K562 (cell line): ENCODE data around the gene ADM2. TPM values are rescaled to one million over a fixed set of nuclear protein-coding genes. Genes with fewer than 3 reads are reported as not detected.
A peak's percentile ranks its signal among the peaks of the same experiment; 100 is the strongest.

Experiments used
- ARHGAP35 ChIP-seq: fragments of 450-650 bp; IDR thresholded peaks from 2 replicates; pipeline ENCODE4 v1.6.1; 2018; ENCODE audit not compliant: partially characterized antibody
- CAMTA2 ChIP-seq: fragments of 250-450 bp; sonication (Bioruptor Pico); conservative IDR thresholded peaks from 2 replicates; pipeline ENCODE4 v1.5.1; 2022
- CSDE1 ChIP-seq, 2 experiments: fragments of 450-650 bp; IDR thresholded peaks; 2 replicates each; pipeline ENCODE4 v1.6.1; 2016; ENCODE audit warnings: mild to moderate bottlenecking in 1 of 2
- FOXK1 ChIP-seq: sonication (generic); formaldehyde crosslinking; IDR thresholded peaks from 2 replicates; pipeline ENCODE4 v1.8.0; 2022; ENCODE audit warnings: missing genetic modification reagents, mild to moderate bottlenecking, borderline replicate concordance
- GATAD2B ChIP-seq: fragments of 450-650 bp; IDR thresholded peaks from 2 replicates; pipeline ENCODE4 v1.6.1; 2017; ENCODE audit warnings: mild to moderate bottlenecking, borderline replicate concordance
- HNRNPUL1 ChIP-seq: fragments of 200-400 bp; formaldehyde crosslinking; IDR thresholded peaks from 2 replicates; pipeline ENCODE4 v1.6.1; 2017; ENCODE audit warnings: low read length
- PHF8 ChIP-seq: fragments of 200-600 bp; sonication (generic); IDR thresholded peaks from 2 replicates; pipeline ENCODE4 v1.6.1; 2012; ENCODE audit warnings: mixed run types, mild to moderate bottlenecking, inconsistent platforms, low read length, moderate library complexity, borderline replicate concordance
- PHTF2 ChIP-seq: fragments of 250-450 bp; sonication (Bioruptor Pico); IDR thresholded peaks from 2 replicates; pipeline ENCODE4 v1.5.0; 2021; ENCODE audit warnings: mild to moderate bottlenecking
- POLR2AphosphoS2 ChIP-seq: IDR thresholded peaks from 2 replicates; pipeline ENCODE4 v1.6.1; 2012; ENCODE audit warnings: low read length, improper control_type of control experiment
- POLR3A ChIP-seq: IDR thresholded peaks from 2 replicates; pipeline ENCODE4 v1.6.1; 2011; ENCODE audit warnings: borderline replicate concordance, mild to moderate bottlenecking, moderate library complexity; ENCODE audit not compliant: insufficient read length, insufficient read depth; ENCODE audit errors: extremely low read depth
- SMARCB1 ChIP-seq: IDR thresholded peaks from 2 replicates; pipeline ENCODE4 v1.6.1; 2011; ENCODE audit warnings: improper control_type of control experiment, low read depth; ENCODE audit not compliant: insufficient read length
- SREBF1 ChIP-seq: fragments of 150-350 bp; IDR thresholded peaks from 2 replicates; pipeline ENCODE4 v1.6.1; 2014; ENCODE audit warnings: antibody characterized with exemption, low read depth, low read length, borderline replicate concordance
- ZC3H4 ChIP-seq: sonication (generic); formaldehyde crosslinking; IDR thresholded peaks from 2 replicates; pipeline ENCODE4 v1.9.0; 2021; ENCODE audit warnings: missing genetic modification reagents, borderline replicate concordance
- ZKSCAN8 ChIP-seq: fragments of 200-800 bp; sonication (Bioruptor generic); IDR thresholded peaks from 2 replicates; pipeline ENCODE4 v1.6.1; 2016; ENCODE audit warnings: missing genetic modification characterization, missing compliant biosample characterization
- ZNF24 ChIP-seq: fragments of 450-650 bp; IDR thresholded peaks from 2 replicates; pipeline ENCODE4 v1.6.1; 2016
- polyA plus RNA-seq, 8 experiments: library from polyadenylated mRNA; depleted of rRNA in 4 of 8; stranded (reverse) in 5 of 8; unstranded in 3 of 8; fragments of >200 nt; fragmentation: Nextera tagmentation in 2 of 8; fragmentation: Illumina TruSeq in 1 of 8; extraction: Ambion mirVana in 2 of 8; extraction: Trizol in 1 of 8; gene quantifications; 2 replicates each; pipeline versions ENCODE4 v1.2.1 to v1.2.3, GENCODE V29; 2011 to 2014; ENCODE audit warnings: inconsistent platforms in 1 of 8, missing spikeins in 1 of 8
- total RNA-seq, 7 experiments: library from RNA; depleted of rRNA in 6 of 7; stranded (reverse); fragments of >200 nt in 6 of 7; fragmentation: Illumina TruSeq in 2 of 7; extraction: Trizol in 2 of 7; gene quantifications; 2 replicates each; pipeline versions ENCODE4 v1.2.1 to v1.2.3, GENCODE V29; 2011 to 2021; ENCODE audit warnings: low replicate concordance in 1 of 7
- TF ChIP-seq, protein P1 (sequence below): fragments of 450-650 bp; IDR thresholded peaks from 2 replicates; pipeline ENCODE4 v1.6.1; 2017; ENCODE audit warnings: antibody characterized with exemption
- TF ChIP-seq, protein P2 (sequence below), 2 experiments: IDR thresholded peaks in 1 of 2; conservative IDR thresholded peaks in 1 of 2; 2 replicates each; pipeline ENCODE4 v1.6.1; 2016; ENCODE audit warnings: low read depth in 2 of 2, mild to moderate bottlenecking in 1 of 2, missing compliant biosample characterization in 1 of 2, missing genetic modification characterization in 1 of 2, moderate library complexity in 1 of 2
- TF ChIP-seq, protein P3 (sequence below): fragments of 250-450 bp; sonication (Bioruptor Pico); IDR thresholded peaks from 2 replicates; pipeline ENCODE4 v1.5.0; 2021; ENCODE audit warnings: mild to moderate bottlenecking, moderate library complexity
- TF ChIP-seq, protein P4 (sequence below): sonication (generic); formaldehyde crosslinking; IDR thresholded peaks from 2 replicates; pipeline ENCODE4 v1.5.0; 2020; ENCODE audit warnings: missing genetic modification reagents

Gene ADM2
- total and polyA plus RNA-seq, 9 of the 15 experiments (the other 6 are each of a cell fraction or from before 2014, with no cell fraction given), result 0.11 to 5.1 (median 0.38) TPM

DNA sequence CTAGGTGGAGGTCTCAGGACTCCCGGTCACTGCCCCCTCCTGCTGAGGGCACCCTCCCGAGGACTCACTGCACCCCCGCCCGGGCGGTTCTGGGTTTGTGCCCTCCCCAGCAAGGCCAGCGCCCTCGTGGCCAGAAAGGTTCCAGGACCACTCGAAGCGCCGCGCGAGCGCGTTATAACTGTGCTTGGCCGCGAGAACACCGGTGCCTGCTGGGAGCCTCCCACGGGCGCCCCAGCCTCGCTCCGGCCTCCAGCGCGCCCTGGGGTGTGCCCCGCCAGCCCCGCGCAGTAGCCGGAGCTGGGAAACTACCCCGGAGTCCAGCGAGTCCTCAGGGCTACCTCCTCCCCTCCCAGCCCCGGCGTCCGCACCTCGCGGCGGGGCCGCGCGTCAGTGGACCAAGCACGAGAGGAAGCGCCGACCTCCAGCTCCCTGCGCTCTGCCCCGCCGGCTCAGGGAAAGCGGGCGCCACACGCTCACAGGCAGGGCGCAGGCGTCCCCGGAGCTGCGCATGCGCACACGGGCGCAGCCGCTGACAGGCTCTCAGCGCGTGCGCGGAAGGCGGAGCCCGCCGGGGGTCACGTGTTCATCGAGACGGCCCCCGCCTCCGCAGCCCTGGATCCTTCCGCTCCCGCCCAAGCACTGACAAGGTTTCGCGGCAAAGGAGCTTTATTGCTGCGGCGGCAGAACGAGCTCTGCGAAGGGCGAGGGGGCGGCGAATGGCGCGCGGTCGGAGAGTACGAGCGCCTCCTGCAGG is 43.9 kb downstream of the ADM2 start, which contains the start of gene SCO2 (continued):
- TF ChIP-seq, protein P1, sequence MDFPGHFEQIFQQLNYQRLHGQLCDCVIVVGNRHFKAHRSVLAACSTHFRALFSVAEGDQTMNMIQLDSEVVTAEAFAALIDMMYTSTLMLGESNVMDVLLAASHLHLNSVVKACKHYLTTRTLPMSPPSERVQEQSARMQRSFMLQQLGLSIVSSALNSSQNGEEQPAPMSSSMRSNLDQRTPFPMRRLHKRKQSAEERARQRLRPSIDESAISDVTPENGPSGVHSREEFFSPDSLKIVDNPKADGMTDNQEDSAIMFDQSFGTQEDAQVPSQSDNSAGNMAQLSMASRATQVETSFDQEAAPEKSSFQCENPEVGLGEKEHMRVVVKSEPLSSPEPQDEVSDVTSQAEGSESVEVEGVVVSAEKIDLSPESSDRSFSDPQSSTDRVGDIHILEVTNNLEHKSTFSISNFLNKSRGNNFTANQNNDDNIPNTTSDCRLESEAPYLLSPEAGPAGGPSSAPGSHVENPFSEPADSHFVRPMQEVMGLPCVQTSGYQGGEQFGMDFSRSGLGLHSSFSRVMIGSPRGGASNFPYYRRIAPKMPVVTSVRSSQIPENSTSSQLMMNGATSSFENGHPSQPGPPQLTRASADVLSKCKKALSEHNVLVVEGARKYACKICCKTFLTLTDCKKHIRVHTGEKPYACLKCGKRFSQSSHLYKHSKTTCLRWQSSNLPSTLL, result no peak
- TF ChIP-seq PHF8 (peak; percentile 74; the same call in 1 of the 2 replicates), HNRNPUL1 (no peak), GATAD2B (no peak), PHTF2 (CRISPR knock-in tag) (no peak), ARHGAP35 (no peak), CAMTA2 (CRISPR knock-in tag) (no peak), POLR2AphosphoS2 (peak; percentile 96), SMARCB1 (no peak), CSDE1 (IDR thresholded peaks at IDR 0.05) (no peak), FOXK1 (CRISPR knock-in tag) (no peak), ZNF24 (no peak), SREBF1 (no peak), POLR3A (no peak), ZKSCAN8 (CRISPR knock-in tag) (no peak), ZC3H4 (no peak)
- TF ChIP-seq, protein P2, sequence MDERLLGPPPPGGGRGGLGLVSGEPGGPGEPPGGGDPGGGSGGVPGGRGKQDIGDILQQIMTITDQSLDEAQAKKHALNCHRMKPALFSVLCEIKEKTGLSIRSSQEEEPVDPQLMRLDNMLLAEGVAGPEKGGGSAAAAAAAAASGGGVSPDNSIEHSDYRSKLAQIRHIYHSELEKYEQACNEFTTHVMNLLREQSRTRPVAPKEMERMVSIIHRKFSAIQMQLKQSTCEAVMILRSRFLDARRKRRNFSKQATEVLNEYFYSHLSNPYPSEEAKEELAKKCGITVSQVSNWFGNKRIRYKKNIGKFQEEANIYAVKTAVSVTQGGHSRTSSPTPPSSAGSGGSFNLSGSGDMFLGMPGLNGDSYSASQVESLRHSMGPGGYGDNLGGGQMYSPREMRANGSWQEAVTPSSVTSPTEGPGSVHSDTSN (CRISPR knock-in tag; IDR thresholded peaks at IDR 0.05; ENCODE audit: low read depth), result no peak
- TF ChIP-seq, protein P2 (tag; conservative IDR thresholded peaks at IDR 0.05; ENCODE audit: low read depth), result no peak
- TF ChIP-seq, protein P3, sequence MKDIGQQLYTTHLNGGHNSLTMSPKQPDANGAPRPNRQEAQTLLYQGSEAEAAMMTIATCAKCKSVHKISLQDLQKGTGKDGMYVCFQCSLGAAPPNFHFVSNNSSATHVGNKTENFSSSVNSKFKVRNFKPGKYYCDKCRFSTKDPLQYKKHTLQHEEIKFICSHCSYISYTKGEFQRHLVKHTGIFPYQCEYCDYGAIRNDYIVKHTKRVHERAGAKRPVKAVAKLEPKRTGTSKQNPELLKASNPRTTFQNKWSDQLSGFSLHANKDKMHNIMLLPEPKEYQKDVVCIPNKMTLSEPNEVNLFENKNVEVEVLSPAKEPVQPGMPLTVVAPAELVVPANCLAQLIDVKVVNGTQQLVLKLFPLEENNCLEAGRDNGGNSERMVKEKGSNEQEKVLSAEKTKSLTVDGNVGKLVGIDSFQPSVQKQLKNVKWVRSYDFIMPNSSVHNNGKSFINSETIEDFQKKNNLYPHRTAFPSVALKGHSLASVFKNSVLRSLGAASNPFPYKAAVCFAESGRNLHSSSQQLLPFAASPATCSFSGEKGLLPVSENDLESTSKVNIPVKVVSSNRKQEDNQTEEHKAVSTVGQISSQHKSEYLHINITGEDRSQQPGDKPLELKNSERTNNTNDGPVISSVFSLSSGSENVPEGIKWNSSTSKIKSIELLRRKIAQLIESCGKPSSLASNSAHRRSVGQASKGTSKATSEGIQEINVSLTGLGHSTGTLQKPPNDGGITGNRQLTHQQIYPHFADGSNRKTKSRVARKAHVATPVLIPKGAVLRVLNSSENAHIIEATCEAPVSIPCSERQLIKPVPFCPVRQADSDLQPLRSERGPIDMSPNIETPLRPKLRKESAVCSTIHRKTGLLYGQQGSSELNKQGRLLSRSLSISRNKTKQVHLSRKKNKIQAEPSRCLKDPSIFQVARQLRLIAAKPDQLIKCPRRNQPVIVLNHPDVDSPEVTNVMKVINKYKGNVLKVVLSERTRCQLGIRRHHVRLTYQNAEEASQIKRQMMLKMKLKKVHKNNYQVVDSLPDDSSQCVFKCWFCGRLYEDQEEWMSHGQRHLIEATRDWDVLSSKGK, result no peak
- TF ChIP-seq, protein P4, sequence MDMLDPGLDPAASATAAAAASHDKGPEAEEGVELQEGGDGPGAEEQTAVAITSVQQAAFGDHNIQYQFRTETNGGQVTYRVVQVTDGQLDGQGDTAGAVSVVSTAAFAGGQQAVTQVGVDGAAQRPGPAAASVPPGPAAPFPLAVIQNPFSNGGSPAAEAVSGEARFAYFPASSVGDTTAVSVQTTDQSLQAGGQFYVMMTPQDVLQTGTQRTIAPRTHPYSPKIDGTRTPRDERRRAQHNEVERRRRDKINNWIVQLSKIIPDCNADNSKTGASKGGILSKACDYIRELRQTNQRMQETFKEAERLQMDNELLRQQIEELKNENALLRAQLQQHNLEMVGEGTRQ, result peak; percentile 97
